Mucosa of descending colon (tissue), 3 donors: ENCODE results near the gene TNPO2. TPM values are rescaled to one million over a fixed set of nuclear protein-coding genes. Genes with fewer than 3 reads are reported as not detected.
A peak's percentile ranks its signal among the peaks of the same experiment; 100 is the strongest.

ENCODE experiments used
- ATAC-seq: fragments of 200-7000 bp; cut with Tn5 transposase; one replicate; pipeline ENCODE4 v1.9.1; 2020; ENCODE audit warnings: mild to moderate bottlenecking, moderate library complexity
- DNase-seq, 3 donors: peaks; one replicate each; pipeline ENCODE4 v3.0.0-alpha.2; 2020
- H3K36me3 ChIP-seq: fragments of 200-600 bp; one replicate; pipeline ENCODE4 v1.8.0; 2021; ENCODE audit warnings: low read depth, mild to moderate bottlenecking
- H3K4me1 ChIP-seq: fragments of 200-600 bp; one replicate; pipeline ENCODE4 v1.8.0; 2021; ENCODE audit warnings: low read depth, mild to moderate bottlenecking
- H3K4me3 ChIP-seq: fragments of 200-600 bp; one replicate; pipeline ENCODE4 v1.8.0; 2021; ENCODE audit warnings: mild to moderate bottlenecking
- H3K9me3 ChIP-seq: fragments of 200-600 bp; one replicate; pipeline ENCODE4 v1.8.0; 2021; ENCODE audit warnings: mild to moderate bottlenecking
- intact Hi-C, 2 donors: fragments of 100-400 bp; cut with DNase I in 1 of 2; cut with micrococcal nuclease in 1 of 2; formaldehyde crosslinking; loops; one replicate each; pipeline versions ENCODE4 v1.11.0 to v1.11.1; 2022; cut with DNase I, micrococcal nuclease
- total RNA-seq, 3 donors: library from RNA; stranded (reverse); fragmentation: NEBNext Ultra II Directional in 2 of 3; extraction: Animal tissue kit (Norgen Biotek cat#: 25700) in 2 of 3; gene quantifications; one replicate each; pipeline versions ENCODE4 v1.2.1 to v1.2.4, GENCODE V29; 2021 to 2023
- TF ChIP-seq, protein P1 (sequence below): fragments of 200-600 bp; IDR thresholded peaks from one replicate; pipeline ENCODE4 v1.8.0; 2022; ENCODE audit warnings: antibody characterized with exemption, mild to moderate bottlenecking
- donor health status: DM: no; HTN: no; CAD: no; lungs with moderate emphysema.
- donor health status: DM: no; HTN: no; CAD: no.
- donor health status: DM: no; HTN: yes; CAD: no.

TNPO2 gene
- total RNA-seq, 3 donors from 2014 or later: 48.9 to 73.3 (median 66.9) TPM

DNA sequence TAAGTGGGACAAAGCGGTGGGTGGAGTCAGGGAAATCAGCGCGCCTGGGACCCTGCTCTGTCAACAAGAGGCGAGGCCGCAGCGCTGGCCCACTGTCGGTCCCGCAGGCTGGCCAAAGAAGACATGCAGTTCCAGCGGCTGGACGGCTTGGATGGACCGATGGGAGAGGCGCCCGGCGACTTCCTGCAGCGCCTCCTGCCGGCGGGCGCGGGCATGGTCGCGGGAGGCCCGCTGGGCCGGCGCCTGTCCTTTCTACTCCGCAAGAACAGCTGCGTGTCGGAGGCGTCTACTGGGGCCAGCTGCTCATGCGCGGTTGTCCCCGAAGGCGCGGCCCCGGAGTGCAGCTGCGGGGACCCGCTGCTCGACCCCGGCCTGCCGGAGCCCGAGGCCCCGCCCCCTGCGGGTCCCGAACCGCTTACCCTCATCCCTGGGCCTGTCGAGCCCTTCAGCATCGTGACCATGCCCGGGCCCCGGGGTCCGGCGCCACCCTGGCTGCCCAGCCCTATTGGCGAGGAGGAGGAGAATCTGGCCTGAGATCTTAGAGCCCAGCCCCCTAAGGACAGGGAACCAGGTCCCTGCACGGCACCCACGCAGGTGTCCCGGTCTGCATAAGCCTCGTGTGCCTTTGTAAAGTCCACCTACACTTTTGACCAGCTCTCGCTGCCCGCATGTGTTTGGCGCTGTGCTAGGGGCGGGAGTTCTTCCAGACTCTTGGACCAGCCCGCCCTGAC lies 34.0 kb upstream of the TNPO2 start:
- H3K36me3 ChIP-seq: no peaks in the 10 kb centered on the region
- TF ChIP-seq, protein P1, sequence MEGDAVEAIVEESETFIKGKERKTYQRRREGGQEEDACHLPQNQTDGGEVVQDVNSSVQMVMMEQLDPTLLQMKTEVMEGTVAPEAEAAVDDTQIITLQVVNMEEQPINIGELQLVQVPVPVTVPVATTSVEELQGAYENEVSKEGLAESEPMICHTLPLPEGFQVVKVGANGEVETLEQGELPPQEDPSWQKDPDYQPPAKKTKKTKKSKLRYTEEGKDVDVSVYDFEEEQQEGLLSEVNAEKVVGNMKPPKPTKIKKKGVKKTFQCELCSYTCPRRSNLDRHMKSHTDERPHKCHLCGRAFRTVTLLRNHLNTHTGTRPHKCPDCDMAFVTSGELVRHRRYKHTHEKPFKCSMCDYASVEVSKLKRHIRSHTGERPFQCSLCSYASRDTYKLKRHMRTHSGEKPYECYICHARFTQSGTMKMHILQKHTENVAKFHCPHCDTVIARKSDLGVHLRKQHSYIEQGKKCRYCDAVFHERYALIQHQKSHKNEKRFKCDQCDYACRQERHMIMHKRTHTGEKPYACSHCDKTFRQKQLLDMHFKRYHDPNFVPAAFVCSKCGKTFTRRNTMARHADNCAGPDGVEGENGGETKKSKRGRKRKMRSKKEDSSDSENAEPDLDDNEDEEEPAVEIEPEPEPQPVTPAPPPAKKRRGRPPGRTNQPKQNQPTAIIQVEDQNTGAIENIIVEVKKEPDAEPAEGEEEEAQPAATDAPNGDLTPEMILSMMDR: peak; percentile 92
- no peak overlapping the region for H3K4me3 ChIP-seq
- ATAC-seq (peak; percentile 96), DNase-seq (peak; percentile 76 to 81 (median 79))
- intact Hi-C loops: loop anchor here in 1 of 2 donors (5.0 kb wide), 1 partner anchor 50 kb away; no protein-coding TSS in a partner anchor
- H3K4me1 ChIP-seq: peaks cover 7% of the 10 kb centered on the region
- no peaks in the 10 kb centered on the region for H3K9me3 ChIP-seq

DNA sequence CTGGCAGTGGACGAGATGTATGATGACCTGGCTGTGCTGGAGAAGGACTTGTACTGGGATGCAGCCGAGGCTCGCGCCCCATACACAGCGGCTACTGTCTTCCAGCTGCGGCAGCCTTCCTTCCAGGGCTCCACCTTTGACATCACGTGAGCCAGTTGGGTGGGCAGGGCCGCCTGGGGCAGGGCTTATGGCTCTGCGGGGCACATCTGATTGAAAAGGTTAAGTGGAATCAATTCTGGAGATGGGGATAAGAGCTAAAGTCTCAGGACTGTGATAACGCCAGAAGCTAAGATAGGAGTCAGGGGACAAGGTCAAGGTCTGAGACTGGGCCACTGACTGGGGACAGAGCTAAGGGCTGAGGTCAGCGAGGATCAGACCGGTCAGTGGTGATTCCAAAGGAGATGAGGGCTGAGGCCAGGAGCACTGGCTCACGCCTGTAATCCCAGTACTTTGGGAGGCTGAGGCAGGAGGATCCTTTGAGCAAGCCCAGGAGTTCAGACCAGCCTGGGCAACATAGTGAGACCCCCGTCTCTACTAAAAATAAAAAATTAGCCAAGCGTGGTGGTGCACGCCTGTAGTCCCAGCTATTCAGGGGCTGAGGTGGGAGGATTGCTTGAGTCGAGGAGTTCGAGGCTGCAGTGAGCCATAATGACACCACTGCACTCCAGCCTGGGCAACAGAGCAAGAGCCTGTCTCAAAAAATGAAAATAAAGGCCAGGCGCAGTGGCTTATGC lies 32.6 kb upstream of the TNPO2 start:
- Histone ChIP-seq H3K4me3 (no peak overlapping the region), H3K9me3 (no peaks in the 10 kb centered on the region), H3K36me3 (no peaks in the 10 kb centered on the region), H3K4me1 (peaks cover 7% of the 10 kb centered on the region)
- TF ChIP-seq, protein P1: no peak
- intact Hi-C loops: loop anchor here in 1 of 2 donors (5.0 kb wide), 1 partner anchor 49 kb away; no protein-coding TSS in a partner anchor
- ATAC-seq (no peak), DNase-seq (no peak)

DNA sequence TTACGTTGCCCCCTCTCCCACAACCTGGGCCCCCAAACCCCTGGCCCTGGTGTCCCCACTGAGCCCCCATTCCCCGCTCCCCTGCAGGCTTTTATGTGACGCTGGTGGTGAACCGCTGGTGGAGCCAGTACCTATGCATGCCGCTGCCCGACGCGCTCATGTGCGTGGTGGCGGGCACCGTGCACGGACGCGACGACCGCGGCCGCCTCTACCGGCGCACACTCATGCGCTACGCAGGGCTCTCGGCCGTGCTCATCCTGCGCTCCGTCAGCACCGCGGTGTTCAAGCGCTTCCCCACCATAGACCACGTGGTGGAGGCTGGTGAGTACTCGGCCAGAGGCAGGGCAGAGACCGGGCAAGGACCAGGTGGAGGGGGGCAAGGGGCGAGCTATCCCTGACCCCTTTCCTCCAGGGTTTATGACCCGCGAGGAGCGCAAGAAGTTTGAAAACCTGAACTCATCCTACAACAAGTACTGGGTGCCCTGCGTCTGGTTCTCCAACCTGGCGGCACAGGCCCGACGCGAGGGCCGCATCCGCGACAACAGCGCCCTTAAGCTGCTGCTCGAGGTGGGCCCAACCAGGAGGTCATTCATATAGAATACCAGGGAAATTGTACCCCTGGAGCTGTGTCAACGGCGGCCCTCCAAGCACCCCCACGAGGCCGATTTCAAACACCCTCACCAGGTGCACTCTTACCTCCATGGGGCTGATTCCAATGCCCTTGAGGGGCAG lies 30.9 kb upstream of the TNPO2 start:
- H3K4me3 ChIP-seq: no peak overlapping the region
- TF ChIP-seq, protein P1: no peak
- no peaks in the 10 kb centered on the region for H3K36me3 ChIP-seq
- no peak for DNase-seq
- no peaks in the 10 kb centered on the region for H3K9me3 ChIP-seq
- H3K4me1 ChIP-seq: peaks cover 19% of the 10 kb centered on the region
- intact Hi-C loops: loop anchor here in 1 of 2 donors (5.0 kb wide), 1 partner anchor 47 kb away; no protein-coding TSS in a partner anchor
- ATAC-seq: no peak

DNA sequence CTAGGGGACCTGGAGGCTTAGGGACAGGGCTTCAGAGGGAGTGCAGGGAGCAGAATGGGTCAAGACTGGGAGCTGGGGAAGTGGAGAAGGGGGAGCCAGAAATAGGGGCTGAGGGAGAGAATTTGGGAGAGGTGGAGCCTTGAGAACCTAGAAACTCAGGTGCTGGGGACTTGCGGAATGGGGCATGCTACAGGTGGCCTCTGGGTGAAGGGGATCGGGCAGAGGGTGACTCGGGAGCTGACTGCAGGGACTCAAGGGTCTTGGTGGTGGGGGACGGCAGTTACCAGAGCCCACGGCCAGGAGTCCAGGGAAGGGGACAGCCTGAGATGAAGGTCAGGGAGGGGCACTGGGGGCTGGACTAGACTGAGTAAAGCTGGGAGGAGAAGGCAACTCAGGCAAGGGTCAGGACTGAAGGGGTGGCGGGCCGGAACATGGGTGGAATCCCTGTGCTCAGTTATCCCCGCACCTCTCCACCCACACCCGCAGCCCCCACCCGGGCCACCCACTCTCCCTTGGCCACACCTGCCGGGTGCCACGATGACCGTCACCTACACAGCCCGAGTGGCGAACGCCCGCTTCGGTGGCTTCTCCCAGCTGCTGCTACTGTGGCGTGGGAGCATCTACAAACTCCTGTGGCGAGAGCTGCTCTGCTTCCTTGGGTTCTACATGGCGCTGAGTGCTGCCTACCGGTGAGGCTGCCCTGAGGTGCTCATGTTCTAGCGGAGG lies 28.5 kb upstream of the TNPO2 start:
- DNase-seq: no peak
- TF ChIP-seq, protein P1: no peak
- H3K4me3 ChIP-seq: no peak overlapping the region
- no peaks in the 10 kb centered on the region for H3K36me3 ChIP-seq
- H3K9me3 ChIP-seq: no peaks in the 10 kb centered on the region
- intact Hi-C loops: no loop called here
- peaks cover 14% of the 10 kb centered on the region for H3K4me1 ChIP-seq
- no peak for ATAC-seq

DNA sequence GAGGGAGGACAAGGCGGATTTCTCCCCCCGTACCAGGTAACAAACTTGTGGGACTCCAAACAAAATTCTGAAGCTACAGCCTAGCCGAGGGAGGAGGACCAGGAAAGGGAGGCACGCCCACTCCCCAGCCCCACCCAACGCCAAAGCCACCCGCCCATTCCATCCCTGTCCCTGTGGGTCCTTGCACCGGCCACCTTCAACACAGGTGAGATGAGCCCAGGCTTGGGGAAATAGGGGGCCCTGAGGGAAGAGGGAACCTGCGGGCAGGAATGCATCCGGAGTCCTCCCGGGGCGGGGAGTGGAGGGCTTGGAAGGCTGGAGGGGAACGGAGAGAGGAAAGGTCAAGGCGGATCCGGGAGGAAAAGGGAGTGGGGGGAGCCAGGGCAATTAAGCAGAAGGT lies 27.9 kb upstream of the TNPO2 start, which contains the start of gene BEST2:
TSS of gene BEST2 (plus strand) at position 157 of the 400 bp plus-strand sequence. CDS start 802 bp downstream, outside the sequence.
- intact Hi-C loops: no loop called here
- ATAC-seq: peak; percentile 44
- Histone ChIP-seq H3K9me3 (no peaks in the 10 kb centered on the region), H3K4me3 (no peak within 1 kb of the TSS), H3K4me1 (peaks cover 13% of the 10 kb centered on the region), H3K36me3 (no peaks in the 10 kb centered on the region)
- TF ChIP-seq, protein P1: no peak
- DNase-seq: peak in 1 of 3 donors; percentile 50
